ENCODE data around the gene PMP22. TPM values are rescaled to one million over a fixed set of nuclear protein-coding genes. Genes with fewer than 3 reads are reported as not detected.

PMP22 gene
- total RNA-seq, 3 donors from 2014 or later (not counting 1 experiment from before 2014, with no cell fraction given), result 5.7 TPM; not detected in 2

- Mint-ChIP-seq H3K27ac (no peak overlapping the region), H3K4me1 (no peaks in the 10 kb centered on the region), H3K36me3 (no peaks in the 10 kb centered on the region), H3K27me3 (ENCODE audit: low read depth in 2 of 2) (peaks cover 24 to 60% of the 10 kb centered on the region in 2 donors), H3K4me3 (no peak overlapping the region), H3K9me3 (peaks cover 0 to 3% of the 10 kb centered on the region in 2 donors)
- Histone ChIP-seq H3K36me3 (ENCODE audit: control insufficient read depth, insufficient read depth, low read length) (no peaks in the 10 kb centered on the region), H3K4me3 (ENCODE audit: low read length) (no peak overlapping the region), H3K4me1 (ENCODE audit: control insufficient read depth, insufficient read depth, low read length) (no peaks in the 10 kb centered on the region), H3K9me3 (ENCODE audit: control insufficient read depth, insufficient read depth, low read length) (no peaks in the 10 kb centered on the region), H3K27ac (ENCODE audit: low read length) (no peak overlapping the region), H3K27me3 (ENCODE audit: control insufficient read depth, insufficient read depth, low read length) (no peaks in the 10 kb centered on the region)
- DNase-seq (no peak), ATAC-seq (no peak)
- WGBS (ENCODE audit: insufficient coverage), result 75% methylated on average over 4 of the region's 4 CpGs
- intact Hi-C loops (cut with micrococcal nuclease), result no loop called here
- no peak for TF ChIP-seq CTCF (IDR thresholded peaks at IDR 0.05)
These were observed 22.6 kb upstream of the PMP22 start for GRCh38 chr17:15287538-15288267.

GRCh38 chr17:15285466-15285865 lies 20.3 kb upstream of the PMP22 start:
- H3K4me3 Mint-ChIP-seq, result no peak overlapping the region
- WGBS (ENCODE audit: insufficient coverage), result 90% methylated on average over 6 of the region's 6 CpGs

GRCh38 chr17:15284537-15284936 lies 19.4 kb upstream of the PMP22 start:
- 50% methylated on average over 1 of the region's 2 CpGs for WGBS (ENCODE audit: insufficient coverage)
- Histone ChIP-seq H3K27me3 (ENCODE audit: control insufficient read depth, insufficient read depth, low read length) (no peaks in the 10 kb centered on the region), H3K27ac (ENCODE audit: low read length) (no peak overlapping the region), H3K36me3 (ENCODE audit: control insufficient read depth, insufficient read depth, low read length) (no peaks in the 10 kb centered on the region), H3K9me3 (ENCODE audit: control insufficient read depth, insufficient read depth, low read length) (no peaks in the 10 kb centered on the region), H3K4me1 (ENCODE audit: control insufficient read depth, insufficient read depth, low read length) (no peaks in the 10 kb centered on the region), H3K4me3 (ENCODE audit: low read length) (no peak overlapping the region)
- H3K9me3 Mint-ChIP-seq, result peaks cover 0 to 3% of the 10 kb centered on the region in 2 donors
- no peaks in the 10 kb centered on the region for H3K4me1 Mint-ChIP-seq
- TF ChIP-seq CTCF (IDR thresholded peaks at IDR 0.05), result no peak
- no peaks in the 10 kb centered on the region for H3K36me3 Mint-ChIP-seq
- H3K4me3 Mint-ChIP-seq, result no peak overlapping the region
- no peak for ATAC-seq
- DNase-seq, result no peak
- intact Hi-C loops (cut with micrococcal nuclease), result no loop called here
- peaks cover 23 to 67% of the 10 kb centered on the region in 2 donors for H3K27me3 Mint-ChIP-seq (ENCODE audit: low read depth in 2 of 2)
- no peak overlapping the region for H3K27ac Mint-ChIP-seq

More at GRCh38 chr17:15285466-15285865, 20.3 kb upstream of the PMP22 start:
- Mint-ChIP-seq H3K36me3 (no peaks in the 10 kb centered on the region), H3K9me3 (peaks cover 0 to 3% of the 10 kb centered on the region in 2 donors), H3K27me3 (ENCODE audit: low read depth in 2 of 2) (peaks cover 26 to 72% of the 10 kb centered on the region in 2 donors), H3K4me1 (no peaks in the 10 kb centered on the region), H3K27ac (no peak overlapping the region)
- no peaks in the 10 kb centered on the region for H3K4me1 ChIP-seq (ENCODE audit: control insufficient read depth, insufficient read depth, low read length)
- H3K4me3 ChIP-seq (ENCODE audit: low read length), result no peak overlapping the region
- DNase-seq (no peak), ATAC-seq (no peak)
- H3K27me3 ChIP-seq (ENCODE audit: control insufficient read depth, insufficient read depth, low read length), result no peaks in the 10 kb centered on the region
- intact Hi-C loops (cut with micrococcal nuclease), result no loop called here
- no peak for TF ChIP-seq CTCF (IDR thresholded peaks at IDR 0.05)
- no peaks in the 10 kb centered on the region for H3K36me3 ChIP-seq (ENCODE audit: control insufficient read depth, insufficient read depth, low read length)
- no peak overlapping the region for H3K27ac ChIP-seq (ENCODE audit: low read length)
- no peaks in the 10 kb centered on the region for H3K9me3 ChIP-seq (ENCODE audit: control insufficient read depth, insufficient read depth, low read length)

DNA sequence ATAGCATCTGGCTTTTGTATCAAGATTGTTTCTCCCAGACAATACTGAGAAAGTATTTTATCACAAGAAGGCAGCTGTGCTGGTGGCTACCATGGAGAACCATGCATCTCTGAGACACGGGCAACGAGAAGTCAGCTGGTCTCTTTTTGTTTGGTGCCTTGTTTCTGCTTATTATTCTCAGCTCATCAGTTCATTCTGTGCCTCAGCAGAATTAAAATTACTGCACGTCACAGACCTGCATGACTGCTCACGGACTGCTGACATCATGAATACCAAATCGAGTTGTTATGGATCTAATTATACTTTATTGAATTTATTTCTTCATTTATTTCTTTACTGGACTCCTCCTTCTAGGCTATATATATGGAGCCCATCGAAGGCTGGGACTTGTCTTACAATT lies 19.0 kb upstream of the PMP22 start:
- no peak overlapping the region for H3K27ac ChIP-seq (ENCODE audit: low read length)
- no peaks in the 10 kb centered on the region for H3K36me3 ChIP-seq (ENCODE audit: control insufficient read depth, insufficient read depth, low read length)
- no peaks in the 10 kb centered on the region for H3K4me1 Mint-ChIP-seq
- H3K4me3 Mint-ChIP-seq, result no peak overlapping the region
- WGBS (ENCODE audit: insufficient coverage), result 87% methylated on average over 2 of the region's 6 CpGs
- no peak for TF ChIP-seq CTCF (IDR thresholded peaks at IDR 0.05)
- intact Hi-C loops (cut with micrococcal nuclease), result no loop called here
- no peak overlapping the region for H3K4me3 ChIP-seq (ENCODE audit: low read length)
- no peaks in the 10 kb centered on the region for H3K9me3 ChIP-seq (ENCODE audit: control insufficient read depth, insufficient read depth, low read length)
- DNase-seq (no peak), ATAC-seq (no peak)
- H3K9me3 Mint-ChIP-seq, result peaks cover 0 to 3% of the 10 kb centered on the region in 2 donors
- no peaks in the 10 kb centered on the region for H3K36me3 Mint-ChIP-seq
- H3K27ac Mint-ChIP-seq, result no peak overlapping the region
- peaks cover 23 to 64% of the 10 kb centered on the region in 2 donors for H3K27me3 Mint-ChIP-seq (ENCODE audit: low read depth in 2 of 2)
- no peaks in the 10 kb centered on the region for H3K4me1 ChIP-seq (ENCODE audit: control insufficient read depth, insufficient read depth, low read length)
- no peaks in the 10 kb centered on the region for H3K27me3 ChIP-seq (ENCODE audit: control insufficient read depth, insufficient read depth, low read length)
